ENCODE results near the gene GPA33.

DNA sequence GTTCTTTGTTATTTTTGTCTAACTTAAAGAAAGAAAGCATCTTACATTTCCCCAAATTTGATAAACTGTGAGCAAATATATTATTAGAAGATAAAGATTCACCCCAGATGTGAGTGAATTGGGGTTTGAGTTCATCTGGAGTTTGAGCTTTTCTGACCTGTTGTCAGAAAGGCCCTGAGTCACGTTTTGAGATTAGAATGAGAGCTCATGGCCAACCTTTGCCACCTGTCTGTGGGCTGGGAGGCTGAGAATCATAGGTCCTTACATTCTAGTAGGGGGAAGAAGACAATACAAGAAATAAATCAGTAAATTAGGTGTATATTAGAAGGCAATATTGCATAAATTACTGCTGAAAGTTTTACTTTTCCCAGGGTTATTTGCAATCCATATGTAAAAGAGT is 26.0 kb upstream of the GPA33 start:
- TF ChIP-seq, protein P1, sequence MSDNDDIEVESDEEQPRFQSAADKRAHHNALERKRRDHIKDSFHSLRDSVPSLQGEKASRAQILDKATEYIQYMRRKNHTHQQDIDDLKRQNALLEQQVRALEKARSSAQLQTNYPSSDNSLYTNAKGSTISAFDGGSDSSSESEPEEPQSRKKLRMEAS (IDR thresholded peaks at IDR 0.05; ENCODE audit: low read depth, low read length): no peak
- TF ChIP-seq, protein P2, sequence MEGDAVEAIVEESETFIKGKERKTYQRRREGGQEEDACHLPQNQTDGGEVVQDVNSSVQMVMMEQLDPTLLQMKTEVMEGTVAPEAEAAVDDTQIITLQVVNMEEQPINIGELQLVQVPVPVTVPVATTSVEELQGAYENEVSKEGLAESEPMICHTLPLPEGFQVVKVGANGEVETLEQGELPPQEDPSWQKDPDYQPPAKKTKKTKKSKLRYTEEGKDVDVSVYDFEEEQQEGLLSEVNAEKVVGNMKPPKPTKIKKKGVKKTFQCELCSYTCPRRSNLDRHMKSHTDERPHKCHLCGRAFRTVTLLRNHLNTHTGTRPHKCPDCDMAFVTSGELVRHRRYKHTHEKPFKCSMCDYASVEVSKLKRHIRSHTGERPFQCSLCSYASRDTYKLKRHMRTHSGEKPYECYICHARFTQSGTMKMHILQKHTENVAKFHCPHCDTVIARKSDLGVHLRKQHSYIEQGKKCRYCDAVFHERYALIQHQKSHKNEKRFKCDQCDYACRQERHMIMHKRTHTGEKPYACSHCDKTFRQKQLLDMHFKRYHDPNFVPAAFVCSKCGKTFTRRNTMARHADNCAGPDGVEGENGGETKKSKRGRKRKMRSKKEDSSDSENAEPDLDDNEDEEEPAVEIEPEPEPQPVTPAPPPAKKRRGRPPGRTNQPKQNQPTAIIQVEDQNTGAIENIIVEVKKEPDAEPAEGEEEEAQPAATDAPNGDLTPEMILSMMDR (IDR thresholded peaks at IDR 0.05; ENCODE audit: low read depth, low read length): no peak
- no peak for TF ChIP-seq MYC (IDR thresholded peaks at IDR 0.05; ENCODE audit: low read depth, low read length)
- no peak for TF ChIP-seq POLR2A (IDR thresholded peaks at IDR 0.05; ENCODE audit: extremely low read depth, insufficient read length)

Data from NB4 (cell line).